Stomach (tissue), 19 donors: ENCODE measurements around the gene NTF3. TPM values are rescaled to one million over a fixed set of nuclear protein-coding genes. Genes with fewer than 3 reads are reported as not detected.
A peak's percentile ranks its signal among the peaks of the same experiment; 100 is the strongest.

Experiments used
- DNase-seq, 2 donors: peaks; one replicate each; pipeline versions ENCODE4 v3.0.0 to v3.0.0-alpha.2; 2013 to 2019
- H3K27ac ChIP-seq, 5 donors: fragments of 200-600 bp in 4 of 5; sonication (generic) in 4 of 5; one replicate each; pipeline ENCODE4 v1.5.1; 2013 to 2019; ENCODE audit warnings: mild to moderate bottlenecking in 1 of 5, moderate library complexity in 1 of 5
- H3K27me3 ChIP-seq, 3 donors: fragments of 200-600 bp; sonication (generic); one replicate each; pipeline ENCODE4 v1.5.1; 2017 to 2019; ENCODE audit warnings: mixed run types in 1 of 3
- H3K36me3 ChIP-seq, 4 donors: fragments of 200-600 bp; sonication (generic); 1 replicate in 3 of 4; 2 replicates in 1 of 4; pipeline ENCODE4 v1.5.1; 2016 to 2019
- H3K4me1 ChIP-seq, 4 donors: fragments of 200-600 bp; sonication (generic); one replicate each; pipeline ENCODE4 v1.5.1; 2016 to 2019
- H3K4me3 ChIP-seq, 4 donors: fragments of 200-600 bp; sonication (generic) in 3 of 4; one replicate each; pipeline ENCODE4 v1.5.1; 2016 to 2019; ENCODE audit warnings: mild to moderate bottlenecking in 1 of 4
- H3K9me3 ChIP-seq, 4 donors: fragments of 200-600 bp; sonication (generic); one replicate each; pipeline ENCODE4 v1.5.1; 2016 to 2019
- EP300 ChIP-seq: sonication (generic); formaldehyde crosslinking; IDR thresholded peaks from one replicate; pipeline ENCODE4 v1.6.1; 2017; ENCODE audit warnings: antibody characterized with exemption
- POLR2A ChIP-seq, 4 donors: fragments of 450-650 bp; IDR thresholded peaks; one replicate each; pipeline ENCODE4 v1.6.1; 2016; ENCODE audit warnings: antibody characterized with exemption in 4 of 4, control low read depth in 2 of 4, mild to moderate bottlenecking in 1 of 4, moderate library complexity in 1 of 4
- POLR2AphosphoS5 ChIP-seq, 3 donors: sonication (generic); formaldehyde crosslinking; IDR thresholded peaks; one replicate each; pipeline ENCODE4 v1.6.1; 2016; ENCODE audit warnings: antibody characterized with exemption in 3 of 3
- WGBS, 5 donors: extraction: QIAGEN DNeasy Blood & Tissue Kit in 3 of 5; methylation state at CpG; one replicate each; pipeline versions ENCODE4 v1.1.5 to v1.1.7; 2013 to 2018; 5-methylcytosine and 5-hydroxymethylcytosine counted together
- intact Hi-C: fragments of 100-400 bp; cut with DNase I; formaldehyde crosslinking; loops from one replicate; pipeline ENCODE4 v1.15.1; 2023; ENCODE audit warnings: low total_unique reads
- long read RNA-seq, 10 donors: transcript quantifications; one replicate each; lab custom pipeline, GENCODE V29; 2026
- polyA plus RNA-seq, 3 donors: library from polyadenylated mRNA; stranded (reverse); fragments of 200-250 nt; gene quantifications; one replicate each; pipeline ENCODE4 v1.2.3, GENCODE V29; 2013
- total RNA-seq, 5 donors: library from RNA; depleted of rRNA; stranded (reverse); fragments of >200 nt; gene quantifications; one replicate each; pipeline versions ENCODE4 v1.1.0 to v1.2.3, GENCODE V29; 2014 to 2016
- TF ChIP-seq, protein P1 (sequence below), 7 experiments: fragments of 450-650 bp in 4 of 7; fragments of 200-600 bp in 3 of 7; sonication (generic) in 3 of 7; IDR thresholded peaks; one replicate each; pipeline ENCODE4 v1.5.1; 2016 to 2019; ENCODE audit warnings: antibody characterized with exemption in 7 of 7, control low read depth in 2 of 7, mild to moderate bottlenecking in 1 of 7
- donor health status: healthy with polysubstance abuse.
- donor health status: Bipolar disorder and iron deficiency.
- donor health status: healthy.

The NTF3 gene
- 1 to 10 TPM in 2 of 5 donors, not detected in 3; 4.0 to 6.2 TPM for total RNA-seq
- 1 to 10 TPM in 2 of 3 donors, under 1 TPM in 1; 0.87 to 7.3 (median 1.7) TPM for polyA plus RNA-seq
- long read RNA-seq, donor 1, partial matches to known transcripts = 0 of 6 reads
- long read RNA-seq, donor 1, other reads (novel, unspliced or antisense) = 0 of 6 reads
- long read RNA-seq, donor 2, partial matches to known transcripts = 0 of 8 reads
- long read RNA-seq, donor 2, other reads (novel, unspliced or antisense) = 0 of 8 reads
- long read RNA-seq, donor 3, partial matches to known transcripts = 0 of 6 reads
- long read RNA-seq, donor 3, other reads (novel, unspliced or antisense) = 0 of 6 reads
- long read RNA-seq, donor 4, partial matches to known transcripts = 0 of 2 reads
- long read RNA-seq, donor 4, other reads (novel, unspliced or antisense) = 0 of 2 reads
- long read RNA-seq, donor 5, partial matches to known transcripts = 0 of 8 reads
- long read RNA-seq, donor 5, other reads (novel, unspliced or antisense) = 0 of 8 reads
- long read RNA-seq, donor 6, transcript NTF3-202 (2 exons, 1,336 nt) = minor isoform, 5 of 11 reads
- long read RNA-seq, donor 6, transcript NTF3-201 (1 exons, 1,028 nt) = major isoform, 6 of 11 reads
- long read RNA-seq, donor 6, partial matches to known transcripts = 0 of 11 reads
- long read RNA-seq, donor 6, other reads (novel, unspliced or antisense) = 0 of 11 reads
- long read RNA-seq, donor 7, partial matches to known transcripts = 0 of 7 reads
- long read RNA-seq, donor 7, other reads (novel, unspliced or antisense) = 0 of 7 reads
- long read RNA-seq, donor 8, partial matches to known transcripts = 0 of 6 reads
- long read RNA-seq, donor 8, other reads (novel, unspliced or antisense) = 0 of 6 reads
- long read RNA-seq, donor 9, transcript NTF3-202 (2 exons, 1,336 nt) = minor isoform, 7 of 15 reads
- long read RNA-seq, donor 9, transcript NTF3-201 (1 exons, 1,028 nt) = major isoform, 8 of 15 reads
- long read RNA-seq, donor 9, partial matches to known transcripts = 0 of 15 reads
- long read RNA-seq, donor 9, other reads (novel, unspliced or antisense) = 0 of 15 reads
- long read RNA-seq, donor 10, partial matches to known transcripts = 0 of 4 reads
- long read RNA-seq, donor 10, other reads (novel, unspliced or antisense) = 0 of 4 reads

DNA sequence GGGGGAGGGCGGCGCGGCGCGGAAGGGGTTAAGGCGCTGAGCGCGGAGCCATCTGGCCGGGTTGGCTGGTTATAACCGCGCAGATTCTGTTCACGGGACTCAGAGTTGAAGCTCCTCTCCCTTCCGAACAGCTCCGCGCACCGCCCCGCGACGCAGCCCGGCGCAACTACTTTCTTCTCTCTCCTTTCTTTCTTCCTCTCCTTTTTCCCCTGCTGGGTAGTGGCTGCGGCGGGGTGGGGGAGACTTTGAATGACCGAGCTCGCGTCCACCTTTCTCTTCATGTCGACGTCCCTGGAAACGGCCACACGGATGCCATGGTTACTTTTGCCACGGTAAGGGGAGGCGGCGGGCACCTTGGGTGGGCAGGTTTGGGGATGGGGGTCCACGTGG, at the start of gene NTF3:
Gene NTF3, plus strand, starts transcription at position 98 of the 390 bp plus-strand sequence. Its CDS starts 217 bp downstream, at position 315.
- Histone ChIP-seq H3K27ac (peak within 1 kb of the TSS; percentile 7 to 80 (median 73)), H3K27me3 (peaks cover 7 to 89% (median 52%) of the 10 kb centered on the region in 3 donors), H3K9me3 (no peaks in the 10 kb centered on the region), H3K36me3 (no peaks in the 10 kb centered on the region), H3K4me3 (peak within 1 kb of the TSS; percentile 47 to 55 (median 52)), H3K4me1 (peaks cover 26 to 52% (median 51%) of the 10 kb centered on the region in 4 donors)
- intact Hi-C loops = no loop called here
- DNase-seq = peak in 1 of 2 donors; percentile 79
- 0 to 1% (median 1%) methylated on average over 28 to 34 of the region's 34 CpGs for WGBS, 5 donors
- TF ChIP-seq EP300 = no peak
- peak; percentile 3 to 47 (median 28) for TF ChIP-seq POLR2AphosphoS5 (IDR thresholded peaks at IDR 0.05)
- TF ChIP-seq, protein P1, sequence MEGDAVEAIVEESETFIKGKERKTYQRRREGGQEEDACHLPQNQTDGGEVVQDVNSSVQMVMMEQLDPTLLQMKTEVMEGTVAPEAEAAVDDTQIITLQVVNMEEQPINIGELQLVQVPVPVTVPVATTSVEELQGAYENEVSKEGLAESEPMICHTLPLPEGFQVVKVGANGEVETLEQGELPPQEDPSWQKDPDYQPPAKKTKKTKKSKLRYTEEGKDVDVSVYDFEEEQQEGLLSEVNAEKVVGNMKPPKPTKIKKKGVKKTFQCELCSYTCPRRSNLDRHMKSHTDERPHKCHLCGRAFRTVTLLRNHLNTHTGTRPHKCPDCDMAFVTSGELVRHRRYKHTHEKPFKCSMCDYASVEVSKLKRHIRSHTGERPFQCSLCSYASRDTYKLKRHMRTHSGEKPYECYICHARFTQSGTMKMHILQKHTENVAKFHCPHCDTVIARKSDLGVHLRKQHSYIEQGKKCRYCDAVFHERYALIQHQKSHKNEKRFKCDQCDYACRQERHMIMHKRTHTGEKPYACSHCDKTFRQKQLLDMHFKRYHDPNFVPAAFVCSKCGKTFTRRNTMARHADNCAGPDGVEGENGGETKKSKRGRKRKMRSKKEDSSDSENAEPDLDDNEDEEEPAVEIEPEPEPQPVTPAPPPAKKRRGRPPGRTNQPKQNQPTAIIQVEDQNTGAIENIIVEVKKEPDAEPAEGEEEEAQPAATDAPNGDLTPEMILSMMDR (IDR thresholded peaks at IDR 0.05) = no peak

DNA sequence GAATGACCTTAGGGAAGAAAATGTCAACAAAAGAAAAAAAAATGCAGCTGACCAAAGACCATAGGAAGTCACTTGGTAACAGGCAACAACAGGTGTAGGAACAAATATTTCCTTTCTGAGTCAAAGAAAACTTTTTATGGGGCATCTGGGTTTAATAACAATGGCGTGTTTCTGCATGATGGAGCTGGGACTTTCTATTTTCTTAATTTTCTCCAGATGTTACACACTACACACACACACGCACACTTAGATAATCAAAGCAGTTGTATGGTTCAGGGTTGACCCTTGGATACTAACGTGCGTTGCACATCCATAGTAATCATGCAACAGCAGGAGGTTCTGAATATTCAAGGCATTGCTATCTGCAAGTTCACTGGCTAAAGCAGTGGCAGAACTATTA, 47.9 kb upstream of the NTF3 start:
- no peak for DNase-seq
- no peak for TF ChIP-seq EP300
- TF ChIP-seq POLR2AphosphoS5 (IDR thresholded peaks at IDR 0.05) = no peak
- TF ChIP-seq POLR2A (IDR thresholded peaks at IDR 0.05) = no peak
- TF ChIP-seq, protein P1 (IDR thresholded peaks at IDR 0.05) = no peak
- Histone ChIP-seq H3K4me3 (no peak overlapping the region), H3K9me3 (no peaks in the 10 kb centered on the region), H3K27ac (no peak overlapping the region), H3K27me3 (no peaks in the 10 kb centered on the region), H3K4me1 (no peaks in the 10 kb centered on the region), H3K36me3 (no peaks in the 10 kb centered on the region)
- 87 to 92% (median 91%) methylated on average over 4 of the region's 4 CpGs for WGBS, 5 donors
- intact Hi-C loops = no loop called here

DNA sequence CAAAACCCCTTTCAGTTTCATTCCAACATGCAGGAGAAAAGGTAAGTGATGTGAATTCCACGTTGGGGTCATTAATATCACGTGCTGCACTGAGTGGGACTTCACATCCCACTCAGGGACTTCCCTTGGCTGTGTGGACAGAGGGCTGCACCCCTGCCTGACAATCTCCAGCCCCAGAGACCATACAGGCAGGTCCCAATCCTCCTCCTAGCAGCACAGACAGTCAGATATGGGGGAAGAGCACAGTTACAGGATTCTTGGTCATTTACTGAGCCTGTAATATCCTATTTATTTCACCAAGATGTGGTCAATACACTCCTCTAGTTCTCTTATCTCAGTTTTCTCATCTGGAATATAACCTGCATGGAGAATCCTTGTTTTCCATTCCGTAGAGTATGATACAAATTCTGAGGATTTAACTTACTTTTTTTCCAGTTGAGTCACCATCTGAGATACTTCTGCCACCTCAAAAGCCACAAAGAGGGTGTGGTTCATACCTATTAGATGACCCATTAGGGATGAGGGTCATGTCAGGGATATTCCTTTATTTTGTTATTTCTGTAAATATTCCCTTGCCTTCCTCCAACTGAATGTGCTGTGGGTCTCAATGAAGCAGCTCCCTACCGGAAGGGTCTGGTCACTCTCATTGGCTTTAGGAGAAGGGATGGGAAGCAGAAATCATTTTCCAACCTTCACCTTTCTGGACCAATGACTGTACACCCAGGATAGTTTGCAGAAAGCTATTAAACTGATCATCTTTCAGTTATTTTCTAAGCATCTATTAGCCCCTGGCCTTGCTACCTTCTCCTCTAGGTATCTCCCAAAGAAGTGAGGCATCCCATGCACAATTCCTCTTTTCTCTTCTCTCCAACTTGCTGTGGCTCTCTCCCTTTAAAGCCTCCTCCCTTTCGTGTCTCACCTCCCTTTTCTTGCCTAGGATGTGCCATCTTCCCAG, 43.0 kb upstream of the NTF3 start:
- Histone ChIP-seq H3K4me3 (no peak overlapping the region), H3K4me1 (no peaks in the 10 kb centered on the region), H3K36me3 (no peaks in the 10 kb centered on the region), H3K27ac (no peak overlapping the region), H3K9me3 (no peaks in the 10 kb centered on the region), H3K27me3 (no peaks in the 10 kb centered on the region)
- 71 to 82% (median 78%) methylated on average over 5 of the region's 5 CpGs for WGBS, 5 donors
- TF ChIP-seq, protein P1 (IDR thresholded peaks at IDR 0.05) = no peak
- no peak for TF ChIP-seq POLR2AphosphoS5 (IDR thresholded peaks at IDR 0.05)
- TF ChIP-seq POLR2A (IDR thresholded peaks at IDR 0.05) = no peak
- TF ChIP-seq EP300 = no peak
- DNase-seq = no peak
- intact Hi-C loops = no loop called here
